ENCODE results near the gene SHROOM1.

The SHROOM1 gene

GRCh38 chr5:132832612-132833011 is 2.2 kb upstream of the SHROOM1 start:
- Histone ChIP-seq H3K9me3 (no peaks in the 10 kb centered on the region), H3K4me1 (ENCODE audit: control insufficient read depth in 1 of 2, insufficient read depth in 1 of 2, low read depth in 1 of 2, low read length in 1 of 2) (peaks cover 2 to 12% of the 10 kb centered on the region in 2 experiments), H3K27ac (no peak overlapping the region), H3K27me3 (peaks cover 77% of the 10 kb centered on the region), H3K36me3 (no peaks in the 10 kb centered on the region), H3K4me3 (ENCODE audit: low read depth in 1 of 2, low read length in 1 of 2) (no peak overlapping the region)
- TF ChIP-seq, protein P1, sequence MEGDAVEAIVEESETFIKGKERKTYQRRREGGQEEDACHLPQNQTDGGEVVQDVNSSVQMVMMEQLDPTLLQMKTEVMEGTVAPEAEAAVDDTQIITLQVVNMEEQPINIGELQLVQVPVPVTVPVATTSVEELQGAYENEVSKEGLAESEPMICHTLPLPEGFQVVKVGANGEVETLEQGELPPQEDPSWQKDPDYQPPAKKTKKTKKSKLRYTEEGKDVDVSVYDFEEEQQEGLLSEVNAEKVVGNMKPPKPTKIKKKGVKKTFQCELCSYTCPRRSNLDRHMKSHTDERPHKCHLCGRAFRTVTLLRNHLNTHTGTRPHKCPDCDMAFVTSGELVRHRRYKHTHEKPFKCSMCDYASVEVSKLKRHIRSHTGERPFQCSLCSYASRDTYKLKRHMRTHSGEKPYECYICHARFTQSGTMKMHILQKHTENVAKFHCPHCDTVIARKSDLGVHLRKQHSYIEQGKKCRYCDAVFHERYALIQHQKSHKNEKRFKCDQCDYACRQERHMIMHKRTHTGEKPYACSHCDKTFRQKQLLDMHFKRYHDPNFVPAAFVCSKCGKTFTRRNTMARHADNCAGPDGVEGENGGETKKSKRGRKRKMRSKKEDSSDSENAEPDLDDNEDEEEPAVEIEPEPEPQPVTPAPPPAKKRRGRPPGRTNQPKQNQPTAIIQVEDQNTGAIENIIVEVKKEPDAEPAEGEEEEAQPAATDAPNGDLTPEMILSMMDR (IDR thresholded peaks at IDR 0.05), result no peak

DNA sequence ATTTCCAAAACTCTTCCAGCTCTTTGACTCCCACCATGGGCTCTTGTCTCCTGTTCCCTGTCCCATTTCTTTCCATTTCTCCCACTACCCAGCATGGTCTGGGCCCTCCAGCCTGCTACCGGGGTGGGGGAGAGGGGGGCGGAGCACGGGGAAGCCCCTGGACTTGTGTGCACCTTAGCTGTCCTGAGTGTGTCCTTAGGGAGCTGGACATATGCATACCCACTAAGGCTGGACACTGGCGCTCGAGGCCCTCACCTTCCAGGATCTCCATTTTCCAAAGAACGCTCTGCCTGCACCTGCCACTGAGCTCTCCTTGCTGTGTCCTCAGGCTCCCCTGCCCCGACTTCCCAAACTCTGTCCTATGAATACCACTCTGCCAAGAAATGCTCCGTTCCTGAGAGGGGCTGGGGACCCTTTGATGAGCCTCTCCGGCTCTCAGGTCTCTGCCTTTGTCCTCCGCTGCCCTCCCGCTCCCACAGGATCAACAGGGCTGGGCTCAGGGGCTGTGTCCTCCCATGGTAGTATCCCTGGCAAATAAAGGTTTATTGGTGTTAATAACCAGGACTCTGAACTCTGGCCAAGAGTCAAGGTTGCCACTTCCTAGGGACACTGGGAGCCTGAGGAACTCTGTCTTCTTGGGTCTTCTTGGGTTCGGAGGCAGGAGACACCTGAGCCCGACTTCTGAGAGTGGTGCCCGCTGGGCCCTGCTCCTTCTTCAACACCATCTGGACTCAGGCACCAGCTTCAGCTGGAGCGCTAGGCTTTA is 831 bp upstream of the SHROOM1 start:
- H3K36me3 ChIP-seq, result no peaks in the 10 kb centered on the region
- H3K4me1 ChIP-seq (ENCODE audit: control insufficient read depth in 1 of 2, insufficient read depth in 1 of 2, low read depth in 1 of 2, low read length in 1 of 2), result peaks cover 2 to 12% of the 10 kb centered on the region in 2 experiments
- H3K4me3 ChIP-seq (ENCODE audit: low read depth in 1 of 2, low read length in 1 of 2), result no peak overlapping the region
- TF ChIP-seq, protein P1 (IDR thresholded peaks at IDR 0.05), result no peak
- peaks cover 90% of the 10 kb centered on the region for H3K27me3 ChIP-seq
- no peaks in the 10 kb centered on the region for H3K9me3 ChIP-seq
- no peak overlapping the region for H3K27ac ChIP-seq

GRCh38 chr5:132829742-132830435 is 558 bp downstream of the SHROOM1 start:
- H3K4me3 ChIP-seq (ENCODE audit: low read depth in 1 of 2, low read length in 1 of 2), result peak overlapping the region; percentile 32 to 51
- H3K27me3 ChIP-seq, result peaks cover 98% of the 10 kb centered on the region
- TF ChIP-seq, protein P1 (IDR thresholded peaks at IDR 0.05), result peak; percentile 18
- H3K4me1 ChIP-seq (ENCODE audit: control insufficient read depth in 1 of 2, insufficient read depth in 1 of 2, low read depth in 1 of 2, low read length in 1 of 2), result peaks cover 2 to 21% of the 10 kb centered on the region in 2 experiments
- H3K36me3 ChIP-seq, result no peaks in the 10 kb centered on the region
- no peak overlapping the region for H3K27ac ChIP-seq
- H3K9me3 ChIP-seq, result no peaks in the 10 kb centered on the region

- peaks cover 2 to 21% of the 10 kb centered on the region in 2 experiments for H3K4me1 ChIP-seq (ENCODE audit: control insufficient read depth in 1 of 2, insufficient read depth in 1 of 2, low read depth in 1 of 2, low read length in 1 of 2)
- H3K36me3 ChIP-seq, result no peaks in the 10 kb centered on the region
- peaks cover 100% of the 10 kb centered on the region for H3K27me3 ChIP-seq
- TF ChIP-seq, protein P1 (IDR thresholded peaks at IDR 0.05), result no peak
- no peaks in the 10 kb centered on the region for H3K9me3 ChIP-seq
- no peak overlapping the region for H3K4me3 ChIP-seq (ENCODE audit: low read depth in 1 of 2, low read length in 1 of 2)
- no peak overlapping the region for H3K27ac ChIP-seq
Measured at GRCh38 chr5:132828846-132829494, 1.5 kb downstream of the SHROOM1 start.

DNA sequence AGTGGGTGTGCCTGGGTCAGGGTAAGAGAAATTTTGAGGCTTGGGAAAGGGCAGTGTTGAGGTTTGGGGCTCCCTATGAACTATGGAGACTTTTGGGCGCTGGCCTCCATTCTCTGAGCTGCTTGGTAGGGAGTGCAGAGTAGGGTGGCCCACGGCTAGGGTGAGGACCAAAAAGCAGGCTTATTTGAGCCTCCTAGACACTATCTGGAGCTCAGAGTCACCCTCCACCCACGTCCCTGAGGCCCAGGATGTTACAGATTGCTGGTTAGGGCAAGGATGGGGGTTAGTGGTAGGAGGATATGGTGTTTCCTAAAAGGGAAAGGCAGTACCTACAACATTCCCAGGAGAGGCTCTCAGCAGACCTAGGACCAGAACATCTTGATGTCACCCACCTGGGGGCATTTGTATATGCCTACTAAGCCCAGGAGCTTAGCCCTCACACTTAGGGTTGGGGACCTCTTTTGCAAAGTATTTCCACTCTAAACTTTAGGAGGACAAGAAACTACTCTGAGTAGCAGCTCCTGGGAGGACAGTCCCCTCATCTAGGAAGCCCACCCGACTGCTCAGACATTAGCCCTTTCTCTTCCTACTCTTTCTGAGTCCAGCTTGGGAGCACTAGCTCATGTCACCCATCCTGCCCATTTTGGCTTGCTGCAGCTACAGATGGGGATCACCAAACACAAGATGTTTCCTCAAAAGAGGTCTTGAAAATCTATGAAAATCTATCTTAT is 2.3 kb downstream of the SHROOM1 start:
- peaks cover 2 to 21% of the 10 kb centered on the region in 2 experiments for H3K4me1 ChIP-seq (ENCODE audit: control insufficient read depth in 1 of 2, insufficient read depth in 1 of 2, low read depth in 1 of 2, low read length in 1 of 2)
- peaks cover 100% of the 10 kb centered on the region for H3K27me3 ChIP-seq
- H3K9me3 ChIP-seq, result no peaks in the 10 kb centered on the region
- no peak overlapping the region for H3K27ac ChIP-seq
- H3K36me3 ChIP-seq, result no peaks in the 10 kb centered on the region
- no peak overlapping the region for H3K4me3 ChIP-seq (ENCODE audit: low read depth in 1 of 2, low read length in 1 of 2)
- TF ChIP-seq, protein P1 (IDR thresholded peaks at IDR 0.05), result no peak
